Measurements from ENCODE around the gene HOXD4.

HOXD4 gene

DNA sequence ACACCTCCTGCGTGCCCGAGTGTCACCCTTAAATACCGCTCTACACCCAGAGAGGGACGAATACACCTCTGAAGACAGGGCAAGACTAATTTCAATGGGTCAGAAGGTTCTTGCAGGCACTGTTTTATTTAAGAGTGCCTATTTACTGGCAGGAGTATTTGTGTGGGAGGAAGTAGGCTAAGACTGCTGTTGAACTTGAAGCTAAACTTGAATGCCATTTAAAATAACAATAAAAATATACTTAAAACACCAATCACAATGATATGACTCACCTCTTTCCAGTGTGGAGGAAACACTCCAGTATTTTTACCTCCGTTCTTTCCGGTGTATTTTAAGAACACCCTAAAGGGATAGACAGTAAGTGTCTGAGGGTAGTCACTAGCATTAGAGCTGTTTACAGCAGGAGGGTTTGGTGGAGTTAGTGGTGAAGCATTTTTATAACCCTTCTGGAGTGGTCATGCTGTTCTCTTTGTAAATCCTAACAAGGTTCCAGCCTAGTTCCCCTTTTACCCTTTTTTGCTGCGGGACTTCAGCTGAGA lies 27.5 kb downstream of the HOXD4 start:
- TF ChIP-seq ZNF70 (CRISPR knock-in tag; IDR thresholded peaks at IDR 0.05) = no peak
- TF ChIP-seq, protein P1, sequence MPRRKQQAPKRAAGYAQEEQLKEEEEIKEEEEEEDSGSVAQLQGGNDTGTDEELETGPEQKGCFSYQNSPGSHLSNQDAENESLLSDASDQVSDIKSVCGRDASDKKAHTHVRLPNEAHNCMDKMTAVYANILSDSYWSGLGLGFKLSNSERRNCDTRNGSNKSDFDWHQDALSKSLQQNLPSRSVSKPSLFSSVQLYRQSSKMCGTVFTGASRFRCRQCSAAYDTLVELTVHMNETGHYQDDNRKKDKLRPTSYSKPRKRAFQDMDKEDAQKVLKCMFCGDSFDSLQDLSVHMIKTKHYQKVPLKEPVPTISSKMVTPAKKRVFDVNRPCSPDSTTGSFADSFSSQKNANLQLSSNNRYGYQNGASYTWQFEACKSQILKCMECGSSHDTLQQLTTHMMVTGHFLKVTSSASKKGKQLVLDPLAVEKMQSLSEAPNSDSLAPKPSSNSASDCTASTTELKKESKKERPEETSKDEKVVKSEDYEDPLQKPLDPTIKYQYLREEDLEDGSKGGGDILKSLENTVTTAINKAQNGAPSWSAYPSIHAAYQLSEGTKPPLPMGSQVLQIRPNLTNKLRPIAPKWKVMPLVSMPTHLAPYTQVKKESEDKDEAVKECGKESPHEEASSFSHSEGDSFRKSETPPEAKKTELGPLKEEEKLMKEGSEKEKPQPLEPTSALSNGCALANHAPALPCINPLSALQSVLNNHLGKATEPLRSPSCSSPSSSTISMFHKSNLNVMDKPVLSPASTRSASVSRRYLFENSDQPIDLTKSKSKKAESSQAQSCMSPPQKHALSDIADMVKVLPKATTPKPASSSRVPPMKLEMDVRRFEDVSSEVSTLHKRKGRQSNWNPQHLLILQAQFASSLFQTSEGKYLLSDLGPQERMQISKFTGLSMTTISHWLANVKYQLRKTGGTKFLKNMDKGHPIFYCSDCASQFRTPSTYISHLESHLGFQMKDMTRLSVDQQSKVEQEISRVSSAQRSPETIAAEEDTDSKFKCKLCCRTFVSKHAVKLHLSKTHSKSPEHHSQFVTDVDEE (CRISPR knock-in tag; IDR thresholded peaks at IDR 0.05) = no peak
- TF ChIP-seq RARB (CRISPR knock-in tag; IDR thresholded peaks at IDR 0.05) = no peak
- TF ChIP-seq TOX (CRISPR knock-in tag; IDR thresholded peaks at IDR 0.05; ENCODE audit: borderline replicate concordance) = no peak
- TF ChIP-seq ZNF565 (CRISPR knock-in tag; conservative IDR thresholded peaks at IDR 0.05; ENCODE audit: low read depth) = no peak
- ATAC-seq = no peak

DNA sequence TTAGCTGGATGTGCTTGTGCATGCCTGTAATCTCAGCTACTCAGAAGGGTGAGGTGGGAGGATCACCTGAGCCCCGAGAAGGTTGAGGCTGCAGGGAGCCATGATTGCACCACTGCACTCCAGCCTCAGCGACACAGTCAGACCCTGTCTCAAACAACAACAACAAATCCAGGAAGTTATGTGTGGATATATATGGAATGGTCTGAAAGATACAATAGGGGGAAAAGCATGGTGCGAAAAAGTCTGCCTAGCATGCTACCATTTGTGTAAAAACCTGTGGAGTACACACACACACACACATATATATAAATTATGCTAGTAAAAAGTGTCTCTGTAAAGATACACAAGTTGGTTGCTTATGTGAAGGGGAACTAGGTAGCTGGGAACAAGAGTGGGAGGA lies 30.2 kb downstream of the HOXD4 start:
- TF ChIP-seq ARNTL (CRISPR knock-in tag; IDR thresholded peaks at IDR 0.05; ENCODE audit: borderline replicate concordance, low read depth) (no peak), ZNF8 (CRISPR knock-in tag; IDR thresholded peaks at IDR 0.05) (no peak), ZNF565 (CRISPR knock-in tag; conservative IDR thresholded peaks at IDR 0.05; ENCODE audit: low read depth) (no peak), SNAI2 (CRISPR knock-in tag; IDR thresholded peaks at IDR 0.05) (no peak), ZFP3 (CRISPR knock-in tag; IDR thresholded peaks at IDR 0.05) (no peak), TCF4 (CRISPR knock-in tag; IDR thresholded peaks at IDR 0.05; ENCODE audit: borderline replicate concordance) (no peak), PPARA (CRISPR knock-in tag; IDR thresholded peaks at IDR 0.05; ENCODE audit: borderline replicate concordance) (no peak), TOX (CRISPR knock-in tag; IDR thresholded peaks at IDR 0.05; ENCODE audit: borderline replicate concordance) (no peak), RARB (CRISPR knock-in tag; IDR thresholded peaks at IDR 0.05) (no peak), CSDC2 (CRISPR knock-in tag; IDR thresholded peaks at IDR 0.05) (no peak), ZNF70 (CRISPR knock-in tag; IDR thresholded peaks at IDR 0.05) (no peak), ZFP30 (CRISPR knock-in tag; IDR thresholded peaks at IDR 0.05) (no peak), ZC3H10 (CRISPR knock-in tag; IDR thresholded peaks at IDR 0.05) (no peak), BACH2 (CRISPR knock-in tag; IDR thresholded peaks at IDR 0.05; ENCODE audit: borderline replicate concordance) (no peak), ISL1 (CRISPR knock-in tag; IDR thresholded peaks at IDR 0.05) (no peak), OSR1 (CRISPR knock-in tag; IDR thresholded peaks at IDR 0.05) (no peak), GLIS3 (CRISPR knock-in tag; IDR thresholded peaks at IDR 0.05) (no peak)
- TF ChIP-seq, protein P2, sequence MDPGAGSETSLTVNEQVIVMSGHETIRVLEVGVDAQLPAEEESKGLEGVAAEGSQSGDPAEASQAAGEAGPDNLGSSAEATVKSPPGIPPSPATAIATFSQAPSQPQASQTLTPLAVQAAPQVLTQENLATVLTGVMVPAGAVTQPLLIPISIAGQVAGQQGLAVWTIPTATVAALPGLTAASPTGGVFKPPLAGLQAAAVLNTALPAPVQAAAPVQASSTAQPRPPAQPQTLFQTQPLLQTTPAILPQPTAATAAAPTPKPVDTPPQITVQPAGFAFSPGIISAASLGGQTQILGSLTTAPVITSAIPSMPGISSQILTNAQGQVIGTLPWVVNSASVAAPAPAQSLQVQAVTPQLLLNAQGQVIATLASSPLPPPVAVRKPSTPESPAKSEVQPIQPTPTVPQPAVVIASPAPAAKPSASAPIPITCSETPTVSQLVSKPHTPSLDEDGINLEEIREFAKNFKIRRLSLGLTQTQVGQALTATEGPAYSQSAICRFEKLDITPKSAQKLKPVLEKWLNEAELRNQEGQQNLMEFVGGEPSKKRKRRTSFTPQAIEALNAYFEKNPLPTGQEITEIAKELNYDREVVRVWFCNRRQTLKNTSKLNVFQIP (CRISPR knock-in tag; IDR thresholded peaks at IDR 0.05; ENCODE audit: borderline replicate concordance, low read depth) = no peak
- TF ChIP-seq, protein P3, sequence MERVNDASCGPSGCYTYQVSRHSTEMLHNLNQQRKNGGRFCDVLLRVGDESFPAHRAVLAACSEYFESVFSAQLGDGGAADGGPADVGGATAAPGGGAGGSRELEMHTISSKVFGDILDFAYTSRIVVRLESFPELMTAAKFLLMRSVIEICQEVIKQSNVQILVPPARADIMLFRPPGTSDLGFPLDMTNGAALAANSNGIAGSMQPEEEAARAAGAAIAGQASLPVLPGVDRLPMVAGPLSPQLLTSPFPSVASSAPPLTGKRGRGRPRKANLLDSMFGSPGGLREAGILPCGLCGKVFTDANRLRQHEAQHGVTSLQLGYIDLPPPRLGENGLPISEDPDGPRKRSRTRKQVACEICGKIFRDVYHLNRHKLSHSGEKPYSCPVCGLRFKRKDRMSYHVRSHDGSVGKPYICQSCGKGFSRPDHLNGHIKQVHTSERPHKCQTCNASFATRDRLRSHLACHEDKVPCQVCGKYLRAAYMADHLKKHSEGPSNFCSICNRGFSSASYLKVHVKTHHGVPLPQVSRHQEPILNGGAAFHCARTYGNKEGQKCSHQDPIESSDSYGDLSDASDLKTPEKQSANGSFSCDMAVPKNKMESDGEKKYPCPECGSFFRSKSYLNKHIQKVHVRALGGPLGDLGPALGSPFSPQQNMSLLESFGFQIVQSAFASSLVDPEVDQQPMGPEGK (CRISPR knock-in tag; IDR thresholded peaks at IDR 0.05; ENCODE audit: borderline replicate concordance) = no peak
- TF ChIP-seq, protein P1 (CRISPR knock-in tag; IDR thresholded peaks at IDR 0.05) = no peak
- ATAC-seq = no peak

DNA sequence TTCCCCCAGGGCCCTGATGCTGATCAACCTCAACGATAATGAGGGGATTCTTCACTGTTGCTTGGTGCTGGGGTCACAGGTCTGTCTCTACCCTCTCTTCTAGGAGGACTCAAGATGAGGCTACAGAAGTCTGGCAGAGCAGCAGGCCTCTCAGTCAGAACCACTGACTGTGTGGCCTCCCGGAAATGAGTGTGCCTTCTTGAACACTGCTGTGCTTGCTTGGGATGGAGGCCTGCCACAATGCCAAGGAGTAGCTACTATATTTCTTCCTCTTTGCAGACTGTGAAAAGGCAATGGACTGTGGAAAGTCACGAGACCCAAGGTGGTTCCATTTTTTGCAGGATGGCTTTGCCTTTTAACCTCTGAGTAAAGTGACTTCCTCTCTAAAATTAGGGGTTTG lies 31.3 kb downstream of the HOXD4 start:
- TF ChIP-seq ZNF8 (CRISPR knock-in tag; IDR thresholded peaks at IDR 0.05) = no peak
- TF ChIP-seq BACH2 (CRISPR knock-in tag; IDR thresholded peaks at IDR 0.05; ENCODE audit: borderline replicate concordance) = no peak
- TF ChIP-seq TOX (CRISPR knock-in tag; IDR thresholded peaks at IDR 0.05; ENCODE audit: borderline replicate concordance) = no peak
- TF ChIP-seq OSR1 (CRISPR knock-in tag; IDR thresholded peaks at IDR 0.05) = no peak
- TF ChIP-seq ARNTL (CRISPR knock-in tag; IDR thresholded peaks at IDR 0.05; ENCODE audit: borderline replicate concordance, low read depth) = no peak
- no peak for TF ChIP-seq ZNF70 (CRISPR knock-in tag; IDR thresholded peaks at IDR 0.05)
- TF ChIP-seq TCF4 (CRISPR knock-in tag; IDR thresholded peaks at IDR 0.05; ENCODE audit: borderline replicate concordance) = no peak
- TF ChIP-seq PPARA (CRISPR knock-in tag; IDR thresholded peaks at IDR 0.05; ENCODE audit: borderline replicate concordance) = no peak
- TF ChIP-seq ZC3H10 (CRISPR knock-in tag; IDR thresholded peaks at IDR 0.05) = no peak
- no peak for TF ChIP-seq SNAI2 (CRISPR knock-in tag; IDR thresholded peaks at IDR 0.05)
- TF ChIP-seq, protein P2 (CRISPR knock-in tag; IDR thresholded peaks at IDR 0.05; ENCODE audit: borderline replicate concordance, low read depth) = no peak
- TF ChIP-seq, protein P4, sequence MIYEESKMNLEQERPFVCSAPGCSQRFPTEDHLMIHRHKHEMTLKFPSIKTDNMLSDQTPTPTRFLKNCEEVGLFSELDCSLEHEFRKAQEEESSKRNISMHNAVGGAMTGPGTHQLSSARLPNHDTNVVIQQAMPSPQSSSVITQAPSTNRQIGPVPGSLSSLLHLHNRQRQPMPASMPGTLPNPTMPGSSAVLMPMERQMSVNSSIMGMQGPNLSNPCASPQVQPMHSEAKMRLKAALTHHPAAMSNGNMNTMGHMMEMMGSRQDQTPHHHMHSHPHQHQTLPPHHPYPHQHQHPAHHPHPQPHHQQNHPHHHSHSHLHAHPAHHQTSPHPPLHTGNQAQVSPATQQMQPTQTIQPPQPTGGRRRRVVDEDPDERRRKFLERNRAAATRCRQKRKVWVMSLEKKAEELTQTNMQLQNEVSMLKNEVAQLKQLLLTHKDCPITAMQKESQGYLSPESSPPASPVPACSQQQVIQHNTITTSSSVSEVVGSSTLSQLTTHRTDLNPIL (CRISPR knock-in tag; IDR thresholded peaks at IDR 0.05; ENCODE audit: low read depth) = no peak
- TF ChIP-seq, protein P3 (CRISPR knock-in tag; IDR thresholded peaks at IDR 0.05; ENCODE audit: borderline replicate concordance) = no peak
- no peak for ATAC-seq

Measured in SK-N-SH treated with all-trans-retinoic acid at 6 μM for 48 hours (cell line).